ENCODE data around the gene SOX1.

- TF ChIP-seq EZH2 (IDR thresholded peaks at IDR 0.05; ENCODE audit: borderline replicate concordance, low read length) (no peak), CTCF (IDR thresholded peaks at IDR 0.05; ENCODE audit: low read length) (no peak)
Measured at GRCh38 chr13:112098699-112099098, 31.8 kb downstream of the SOX1 start.
